Lung (tissue), 12 donors: ENCODE results near the gene OS9. TPM values are rescaled to one million over a fixed set of nuclear protein-coding genes. Genes with fewer than 3 reads are reported as not detected.
"Not testable (repeated sequence)": the region's sequence is repeated elsewhere in the genome, so short reads cannot be mapped to it uniquely, and the experiment has no call there.

Experiments used
- ATAC-seq: fragments of 200-7000 bp; cut with Tn5 transposase; one replicate; pipeline ENCODE4 v1.9.1; 2020; ENCODE audit warnings: moderate number of reproducible peaks; ENCODE audit not compliant: insufficient read depth, low FRiP score
- DNase-seq, 3 donors: peaks; one replicate each; pipeline ENCODE4 v3.0.0-alpha.2; 2013 to 2017
- H3K27ac ChIP-seq, 2 donors: one replicate each; pipeline ENCODE4 v1.5.1; 2013; ENCODE audit warnings: mild to moderate bottlenecking in 2 of 2, moderate library complexity in 2 of 2, control low read depth in 1 of 2, inconsistent platforms in 1 of 2, low read depth in 1 of 2, low read length in 1 of 2
- H3K27me3 ChIP-seq, 3 donors: one replicate each; pipeline ENCODE4 v1.5.1; 2013; ENCODE audit warnings: low read length in 2 of 3; ENCODE audit not compliant: control insufficient read depth in 3 of 3, insufficient read depth in 3 of 3
- H3K36me3 ChIP-seq, 4 donors: one replicate each; pipeline ENCODE4 v1.5.1; 2013; ENCODE audit warnings: low read length in 4 of 4, mild to moderate bottlenecking in 1 of 4, moderate library complexity in 1 of 4; ENCODE audit not compliant: control insufficient read depth in 4 of 4, insufficient read depth in 4 of 4
- H3K4me1 ChIP-seq, 5 donors: one replicate each; pipeline ENCODE4 v1.5.1; 2013; ENCODE audit warnings: low read length in 5 of 5, mild to moderate bottlenecking in 2 of 5, moderate library complexity in 1 of 5; ENCODE audit not compliant: control insufficient read depth in 5 of 5, insufficient read depth in 5 of 5
- H3K4me3 ChIP-seq: one replicate; pipeline ENCODE4 v1.5.1; 2013; ENCODE audit warnings: mild to moderate bottlenecking, control low read depth, moderate library complexity
- H3K9ac ChIP-seq, 2 donors: one replicate each; pipeline ENCODE4 v1.5.1; 2013; ENCODE audit warnings: low read length in 2 of 2, control low read depth in 1 of 2; ENCODE audit not compliant: insufficient read depth in 1 of 2
- H3K9me3 ChIP-seq, 4 donors: one replicate each; pipeline ENCODE4 v1.5.1; 2013; ENCODE audit warnings: low read length in 3 of 4, mild to moderate bottlenecking in 1 of 4, moderate library complexity in 1 of 4; ENCODE audit not compliant: control insufficient read depth in 4 of 4, insufficient read depth in 3 of 4
- WGBS, 2 donors: extraction: QIAGEN DNeasy Blood & Tissue Kit; methylation state at CpG; one replicate each; pipeline ENCODE4 v1.1.7; 2013; 5-methylcytosine and 5-hydroxymethylcytosine counted together
- polyA plus RNA-seq, 2 donors: library from polyadenylated mRNA; stranded (reverse); fragments of 200-250 nt; gene quantifications; one replicate each; pipeline ENCODE4 v1.2.1, GENCODE V29; 2013
- total RNA-seq, 2 donors: library from RNA; depleted of rRNA in 1 of 2; stranded (reverse); fragments of >200 nt in 1 of 2; gene quantifications; one replicate each; pipeline ENCODE4 v1.2.1, GENCODE V29; 2014 to 2021
- TF ChIP-seq, protein P1 (sequence below): IDR thresholded peaks from 2 replicates; pipeline ENCODE4 v1.5.1; 2012; ENCODE audit warnings: mild to moderate bottlenecking; ENCODE audit errors: control extremely low read depth, extremely low read depth
- donor health status: control.
- donor health status: control.
- donor health status: Bipolar disorder and iron deficiency.
- donor health status: healthy.
- donor health status: DM: yes; HTN: yes; CAD: no.

The OS9 gene
- total and polyA plus RNA-seq, 4 donors, result 144 to 356 (median 249) TPM

DNA sequence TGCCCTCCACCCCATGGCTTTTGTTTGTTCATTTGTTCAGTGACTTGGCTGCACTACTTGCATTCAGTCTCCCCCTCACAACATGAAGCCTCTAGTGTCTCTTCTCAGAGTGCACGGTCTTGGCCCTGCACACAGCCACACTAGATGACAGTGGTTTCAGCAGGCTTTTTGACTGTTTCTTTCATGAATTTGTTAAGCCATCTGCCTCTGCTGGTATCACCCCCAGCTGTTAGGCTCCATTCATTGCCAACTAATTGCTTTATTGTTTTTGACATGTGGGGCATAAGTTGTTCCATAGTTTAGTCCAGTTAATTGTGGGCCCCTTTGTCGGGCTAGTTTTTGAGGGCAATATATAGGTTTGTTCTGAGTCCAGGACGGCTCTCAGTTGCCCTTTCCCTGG, 18.8 kb downstream of the OS9 start:
- no peaks in the 10 kb centered on the region for H3K4me1 ChIP-seq
- no peak overlapping the region for H3K9ac ChIP-seq
- TF ChIP-seq, protein P1, sequence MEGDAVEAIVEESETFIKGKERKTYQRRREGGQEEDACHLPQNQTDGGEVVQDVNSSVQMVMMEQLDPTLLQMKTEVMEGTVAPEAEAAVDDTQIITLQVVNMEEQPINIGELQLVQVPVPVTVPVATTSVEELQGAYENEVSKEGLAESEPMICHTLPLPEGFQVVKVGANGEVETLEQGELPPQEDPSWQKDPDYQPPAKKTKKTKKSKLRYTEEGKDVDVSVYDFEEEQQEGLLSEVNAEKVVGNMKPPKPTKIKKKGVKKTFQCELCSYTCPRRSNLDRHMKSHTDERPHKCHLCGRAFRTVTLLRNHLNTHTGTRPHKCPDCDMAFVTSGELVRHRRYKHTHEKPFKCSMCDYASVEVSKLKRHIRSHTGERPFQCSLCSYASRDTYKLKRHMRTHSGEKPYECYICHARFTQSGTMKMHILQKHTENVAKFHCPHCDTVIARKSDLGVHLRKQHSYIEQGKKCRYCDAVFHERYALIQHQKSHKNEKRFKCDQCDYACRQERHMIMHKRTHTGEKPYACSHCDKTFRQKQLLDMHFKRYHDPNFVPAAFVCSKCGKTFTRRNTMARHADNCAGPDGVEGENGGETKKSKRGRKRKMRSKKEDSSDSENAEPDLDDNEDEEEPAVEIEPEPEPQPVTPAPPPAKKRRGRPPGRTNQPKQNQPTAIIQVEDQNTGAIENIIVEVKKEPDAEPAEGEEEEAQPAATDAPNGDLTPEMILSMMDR, result no peak
- no peak overlapping the region for H3K4me3 ChIP-seq
- WGBS, 2 donors, result 95 to 97% methylated on average over 3 of the region's 3 CpGs
- H3K27ac ChIP-seq, result no peak overlapping the region
- H3K27me3 ChIP-seq, result no peaks in the 10 kb centered on the region
- no peak for ATAC-seq
- H3K9me3 ChIP-seq, result no peaks in the 10 kb centered on the region
- peaks cover 11 to 24% (median 17%) of the 10 kb centered on the region in 4 donors for H3K36me3 ChIP-seq
- DNase-seq, result no peak

DNA sequence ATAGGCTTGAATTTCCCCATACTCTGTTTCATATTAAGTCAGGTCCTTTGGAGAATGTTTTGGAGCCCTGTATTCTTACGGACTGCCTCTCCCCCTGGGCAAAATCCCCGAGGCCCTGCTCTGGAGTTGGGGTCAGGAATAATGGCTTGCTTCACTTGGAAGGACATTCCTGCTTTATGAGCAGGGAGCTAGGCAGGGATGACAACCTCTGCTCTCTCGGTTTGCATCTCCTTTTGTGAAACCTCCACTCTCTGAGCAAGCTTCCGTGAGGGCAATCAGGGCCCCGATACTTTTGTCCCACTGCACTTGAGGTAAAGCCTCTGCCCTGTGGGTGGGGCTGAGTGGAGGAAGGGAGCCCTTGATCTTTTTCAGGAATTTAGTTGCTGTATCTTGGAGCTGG, 19.3 kb downstream of the OS9 start:
- Histone ChIP-seq H3K9me3 (no peaks in the 10 kb centered on the region), H3K27ac (no peak overlapping the region), H3K27me3 (no peaks in the 10 kb centered on the region), H3K4me1 (no peaks in the 10 kb centered on the region), H3K36me3 (peaks cover 17 to 28% (median 21%) of the 10 kb centered on the region in 4 donors), H3K4me3 (no peak overlapping the region), H3K9ac (no peak overlapping the region)
- ATAC-seq (no peak), DNase-seq (no peak)
- TF ChIP-seq, protein P1, result no peak
- 94 to 97% methylated on average over 5 of the region's 5 CpGs for WGBS, 2 donors

DNA sequence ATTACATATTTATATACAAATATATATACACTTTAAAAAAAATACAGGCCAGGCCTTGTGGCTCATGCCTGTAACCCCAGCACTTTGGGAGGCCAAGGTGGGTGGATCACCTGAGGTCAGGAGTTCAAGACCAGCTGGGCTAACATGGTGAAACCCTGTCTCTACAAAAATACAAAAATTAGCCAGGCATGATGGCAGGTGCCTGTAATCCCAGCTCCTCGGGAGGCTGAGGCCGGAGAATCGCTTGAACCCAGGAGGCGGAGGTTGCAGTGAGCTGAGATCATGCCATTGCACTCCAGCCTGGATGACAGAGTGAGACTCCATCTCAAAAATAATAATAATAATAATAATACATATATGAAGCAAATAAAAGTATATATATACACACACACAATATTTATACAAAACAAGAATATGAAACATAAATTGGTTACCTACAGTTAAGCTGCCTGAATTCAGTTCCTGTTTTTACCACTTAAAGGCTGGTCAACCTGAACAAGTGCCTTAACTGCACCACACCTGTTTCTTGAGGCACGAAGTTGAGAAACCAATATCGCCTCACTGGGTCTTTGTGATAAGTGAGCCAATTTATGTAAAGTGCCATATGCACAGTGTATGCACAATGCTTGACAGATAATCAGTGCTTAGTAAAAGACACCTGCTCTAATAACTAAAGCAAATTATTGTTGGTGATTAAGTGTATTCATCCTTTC, 21.3 kb downstream of the OS9 start:
- not testable (repeated sequence) for H3K27me3 ChIP-seq, H3K27ac ChIP-seq, H3K9ac ChIP-seq, DNase-seq, ATAC-seq, H3K9me3 ChIP-seq, H3K4me1 ChIP-seq, H3K4me3 ChIP-seq
- peaks cover 26 to 45% (median 30%) of the 10 kb centered on the region in 4 donors for H3K36me3 ChIP-seq
- 96 to 97% methylated on average over 6 of the region's 6 CpGs for WGBS, 2 donors

DNA sequence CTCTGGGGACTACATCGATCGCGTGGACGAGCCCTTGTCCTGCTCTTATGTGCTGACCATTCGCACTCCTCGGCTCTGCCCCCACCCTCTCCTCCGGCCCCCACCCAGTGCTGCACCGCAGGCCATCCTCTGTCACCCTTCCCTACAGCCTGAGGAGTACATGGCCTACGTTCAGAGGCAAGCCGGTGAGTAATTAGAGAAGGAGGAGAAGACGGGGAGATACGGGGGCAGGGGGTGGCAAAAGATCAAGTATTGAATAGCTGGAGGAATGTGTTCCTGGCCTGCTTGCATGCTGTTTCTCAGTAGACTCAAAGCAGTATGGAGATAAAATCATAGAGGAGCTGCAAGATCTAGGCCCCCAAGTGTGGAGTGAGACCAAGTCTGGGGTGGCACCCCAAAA, 21.9 kb downstream of the OS9 start:
- Histone ChIP-seq H3K9me3 (peaks cover 0 to 2% (median 0%) of the 10 kb centered on the region in 4 donors), H3K36me3 (peaks cover 26 to 51% (median 33%) of the 10 kb centered on the region in 4 donors), H3K27ac (no peak overlapping the region), H3K4me1 (no peaks in the 10 kb centered on the region), H3K4me3 (no peak overlapping the region), H3K27me3 (no peaks in the 10 kb centered on the region), H3K9ac (no peak overlapping the region)
- WGBS, 2 donors, result 96 to 97% methylated on average over 12 of the region's 12 CpGs
- TF ChIP-seq, protein P1, result no peak
- ATAC-seq (no peak), DNase-seq (no peak)
